HG03139 (cell line): Measurements from ENCODE around the gene RETREG2.
A peak's percentile ranks its signal among the peaks of the same experiment; 100 is the strongest.

ENCODE experiments used
- ATAC-seq: cut with Tn5 transposase; IDR thresholded peaks from one replicate; pipeline ENCODE4 v1.9.1; 2021; ENCODE audit not compliant: unreplicated experiment

Gene RETREG2

DNA sequence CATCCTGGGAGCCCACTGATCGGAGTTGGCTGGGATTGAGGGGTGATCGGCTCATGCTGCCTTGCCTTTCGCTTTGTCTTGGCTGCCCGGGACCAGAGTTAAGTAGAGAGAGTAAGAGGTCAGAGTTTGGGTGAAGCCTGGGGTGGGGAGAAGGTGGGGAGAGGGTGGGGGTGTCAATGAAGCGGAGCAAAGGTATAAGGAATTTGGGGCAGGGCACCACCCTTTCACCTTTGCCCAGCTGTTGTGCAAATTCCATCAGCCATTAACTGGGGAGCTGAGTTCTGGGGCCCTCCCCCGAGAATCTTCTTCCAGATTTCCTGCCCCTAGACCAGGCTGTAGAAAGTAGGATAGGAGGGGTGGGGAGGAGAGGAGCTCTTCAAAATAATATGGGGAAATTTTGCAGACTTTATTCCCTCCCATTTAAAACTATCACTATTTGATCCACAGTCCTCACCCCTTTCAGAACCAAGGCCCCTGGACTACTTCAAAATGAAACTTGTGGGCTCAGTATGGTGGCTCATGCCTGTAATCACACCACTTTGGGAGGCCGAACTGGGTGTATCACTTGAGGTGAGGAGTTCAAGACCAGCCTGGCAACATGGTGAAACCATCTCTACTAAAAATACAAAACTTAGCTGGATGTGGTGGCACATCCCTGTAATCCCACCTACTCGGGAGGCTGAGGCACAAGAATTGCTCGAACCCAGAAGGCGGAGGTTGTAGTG lies 8.0 kb upstream of the RETREG2 start, which contains the start of gene SLC23A3:
Gene SLC23A3, minus strand, starts transcription at position 100 of the 725 bp plus-strand sequence. Its CDS starts 45 bp downstream, at position 55.
- ATAC-seq: no peak

DNA sequence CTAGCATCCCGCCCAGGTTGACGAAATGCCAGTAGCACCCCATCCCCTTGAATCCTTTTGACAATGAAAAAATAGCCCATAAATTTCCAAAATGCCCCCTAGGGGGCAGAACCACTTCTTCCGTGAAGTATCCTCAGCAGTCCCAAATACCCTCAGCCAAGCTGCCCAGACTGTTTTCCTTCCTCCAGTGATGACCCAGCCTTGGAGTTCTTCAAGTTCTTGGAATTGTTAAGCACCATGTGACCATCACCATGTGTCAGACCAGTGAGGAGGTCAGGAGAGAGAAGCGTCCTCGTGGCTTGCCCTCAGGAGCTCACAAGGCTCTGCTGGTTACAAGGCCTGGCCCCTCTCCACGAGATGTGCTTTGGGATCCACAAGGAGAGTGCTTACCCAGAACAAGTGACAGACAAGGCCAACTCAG lies 6.8 kb upstream of the RETREG2 start:
- no peak for ATAC-seq

DNA sequence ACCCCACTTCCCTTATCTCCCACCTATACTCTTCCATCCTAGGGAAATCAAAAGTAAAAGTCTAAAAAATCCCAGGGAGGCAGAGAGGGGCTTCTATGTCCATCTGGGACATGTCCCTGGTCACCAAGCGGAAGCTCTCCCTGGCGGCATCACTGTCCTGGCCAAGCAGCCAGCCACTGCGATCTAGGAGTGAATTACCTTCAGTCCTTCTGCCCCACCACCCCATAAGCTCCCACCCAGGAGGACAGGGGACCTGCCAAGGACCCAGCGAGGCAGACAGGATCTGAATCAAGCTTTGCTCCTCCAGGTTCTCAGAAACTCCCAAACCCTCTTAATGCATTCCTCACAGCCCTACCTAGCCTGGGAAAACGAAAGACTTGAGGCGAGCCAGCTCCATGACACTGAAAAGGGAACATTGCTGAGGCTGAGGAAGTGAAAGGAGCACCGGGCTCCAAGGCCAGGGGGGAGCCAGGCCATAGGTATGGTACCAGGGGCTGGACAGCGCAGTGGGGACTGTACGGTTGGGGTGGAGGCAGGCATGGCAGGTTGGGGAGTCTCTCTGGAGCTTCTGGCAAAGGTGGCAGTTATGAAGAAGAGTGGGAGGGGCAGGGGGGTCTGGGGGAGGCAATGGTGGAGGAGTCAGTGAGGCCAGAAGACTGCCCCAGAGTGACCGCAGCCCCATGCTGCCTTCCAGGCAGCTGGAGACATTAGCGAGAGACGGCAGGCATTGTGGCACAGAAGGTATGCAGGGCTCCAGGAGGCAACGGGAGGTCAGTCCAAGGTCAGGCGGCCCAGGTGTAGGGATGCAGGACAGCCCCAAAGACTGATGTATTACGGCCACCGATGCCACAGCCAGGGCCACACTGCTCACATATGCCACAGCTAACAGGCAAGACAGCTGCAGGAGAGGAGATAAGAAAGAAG lies 5.6 kb upstream of the RETREG2 start:
- no peak for ATAC-seq

GRCh38 chr2:219173176-219173575 lies 4.9 kb upstream of the RETREG2 start:
- ATAC-seq: no peak

DNA sequence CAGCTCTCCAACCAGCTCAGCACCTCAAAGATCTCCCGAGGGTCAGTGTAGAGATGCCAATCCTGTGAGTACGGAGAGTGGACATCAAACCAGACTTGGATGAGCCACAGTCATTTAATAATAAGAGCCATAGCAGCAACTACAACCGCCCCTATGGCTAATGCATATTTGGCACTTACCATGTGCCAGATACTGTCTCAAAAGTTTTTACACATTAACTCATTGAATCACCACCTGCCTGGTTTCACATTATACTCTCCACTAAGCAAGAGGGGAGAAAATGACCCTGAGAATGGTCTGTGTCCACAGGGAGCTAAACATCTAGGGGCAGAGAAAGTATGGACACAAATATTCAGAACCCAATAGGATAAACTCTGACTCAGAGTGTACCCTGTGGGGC lies 3.9 kb upstream of the RETREG2 start:
- ATAC-seq: no peak

DNA sequence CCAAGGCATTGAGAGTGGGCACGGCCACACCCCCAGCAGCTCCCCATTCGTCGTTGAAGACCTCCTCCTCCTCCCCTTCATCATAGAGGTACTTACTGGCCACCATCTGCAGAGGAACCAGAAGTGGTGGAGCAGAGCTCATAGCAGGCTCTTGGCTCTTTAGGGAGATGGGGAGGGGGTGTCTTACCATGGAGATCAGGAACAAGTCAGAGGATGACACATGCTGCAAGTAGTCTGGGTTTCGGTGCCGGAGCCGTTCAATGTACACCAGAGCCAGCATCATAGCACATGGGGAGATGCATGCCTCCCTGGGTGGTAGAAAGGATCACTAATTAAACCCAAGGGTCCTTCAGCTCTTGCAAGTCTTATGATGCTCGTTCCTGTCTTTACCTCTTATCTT lies 3.3 kb upstream of the RETREG2 start:
- ATAC-seq: no peak

DNA sequence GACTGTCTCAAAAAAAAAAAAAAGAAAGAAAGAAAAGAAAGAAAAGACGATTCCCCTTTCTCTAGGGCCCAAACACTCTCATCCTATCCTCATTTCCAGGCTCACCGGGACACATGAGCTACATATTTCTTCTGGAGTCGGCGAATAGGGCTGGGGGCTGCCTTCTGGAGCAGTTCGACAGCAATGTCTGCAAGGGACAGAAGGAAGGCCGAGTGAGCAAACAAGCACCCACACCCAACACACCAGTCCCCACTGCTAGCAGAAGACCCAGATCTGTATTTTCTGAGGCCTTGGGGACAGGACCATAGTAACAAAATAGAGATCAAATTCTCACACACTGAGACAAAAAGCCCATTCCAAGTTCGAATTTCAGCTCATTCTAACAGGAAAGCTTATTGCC lies 2.6 kb upstream of the RETREG2 start:
- no peak for ATAC-seq

DNA sequence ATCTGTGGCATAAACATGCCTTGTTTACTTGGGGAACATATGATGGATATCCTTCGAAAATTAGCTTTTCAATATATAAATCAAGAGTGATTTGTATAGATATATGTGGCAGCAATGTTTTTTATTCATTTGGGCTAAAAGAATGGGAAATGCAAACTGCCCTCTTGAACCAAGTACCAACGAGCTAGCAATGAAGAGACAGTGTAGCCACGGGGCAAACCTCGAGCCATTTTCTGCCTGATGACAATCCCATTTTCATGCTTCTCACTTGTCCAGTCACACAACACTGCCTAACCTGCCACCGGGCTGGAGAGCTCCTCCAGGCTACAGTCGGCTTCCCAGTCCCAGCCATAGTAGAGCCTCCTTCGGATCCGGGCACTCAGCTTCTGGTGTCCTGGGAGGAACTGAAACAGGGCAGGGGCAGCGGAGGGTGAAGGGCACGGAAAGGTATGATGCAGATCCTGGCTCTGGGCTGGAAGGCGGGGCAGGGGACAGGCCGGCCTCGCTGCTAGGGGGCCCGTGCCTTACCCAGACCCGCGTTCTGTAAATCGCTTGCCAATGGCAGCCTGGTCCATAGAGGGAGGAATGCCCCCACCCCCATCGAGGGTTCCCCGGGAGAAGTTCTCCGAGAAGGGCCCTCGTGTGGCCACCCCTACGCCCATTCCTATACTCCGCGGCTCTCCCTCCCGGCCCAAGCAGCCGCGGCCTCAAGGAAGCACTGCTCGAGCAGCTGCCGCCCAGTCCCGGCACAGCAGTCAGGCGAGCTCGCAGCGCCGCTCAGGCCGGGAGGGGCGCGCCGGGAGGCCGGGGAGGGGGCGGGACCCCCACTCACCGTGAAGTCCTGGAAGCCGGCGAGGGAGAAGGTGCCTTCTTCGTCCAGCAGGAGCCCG lies 1.9 kb upstream of the RETREG2 start:
- peak; percentile 27 for ATAC-seq

DNA sequence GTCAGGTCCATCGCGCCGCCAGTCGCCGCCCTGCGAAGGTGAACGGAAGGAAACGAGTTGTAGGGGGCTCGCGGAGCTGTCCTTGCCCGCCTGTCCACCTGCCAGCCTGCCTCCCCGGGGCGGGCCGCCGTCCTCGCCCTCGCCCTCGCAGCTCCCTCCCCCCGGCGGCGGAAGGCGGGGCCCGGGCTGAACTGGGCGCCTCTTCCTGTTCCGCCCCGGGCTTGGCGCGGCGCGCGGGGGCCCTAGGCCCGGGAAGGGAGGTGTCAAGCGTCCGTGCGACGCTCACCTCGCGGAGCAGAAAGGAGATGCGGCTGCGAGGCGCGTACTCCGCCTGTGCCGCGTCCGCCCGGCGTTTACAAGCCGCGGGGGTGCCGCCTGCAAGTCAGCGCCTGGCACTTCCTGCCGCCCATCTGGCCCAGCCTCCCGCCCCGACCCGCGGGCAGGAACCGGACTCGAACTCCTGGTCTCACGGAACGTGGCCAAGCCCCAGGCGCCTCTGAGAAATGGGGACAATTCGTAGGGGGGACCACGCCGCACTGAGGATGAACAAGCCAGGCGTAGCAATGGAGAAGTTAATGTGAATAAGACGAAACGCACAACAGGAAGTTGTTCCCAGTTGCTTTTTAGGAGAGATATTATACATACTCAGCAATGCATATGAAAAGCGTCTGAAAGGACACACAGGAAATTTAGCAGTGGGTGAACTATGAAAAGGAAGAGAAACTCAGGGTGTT lies 1.1 kb upstream of the RETREG2 start, which contains the start of gene CNPPD1:
Gene CNPPD1, minus strand, starts transcription at position 108 of the 734 bp plus-strand sequence. Its CDS starts 97 bp downstream, at position 11.
- peak; percentile 57 for ATAC-seq

GRCh38 chr2:219178377-219179175 lies 501 bp downstream of the RETREG2 start:
- ATAC-seq: peak; percentile 12

- ATAC-seq: no peak
These were observed 1.8 kb downstream of the RETREG2 start for GRCh38 chr2:219179601-219180465.

DNA sequence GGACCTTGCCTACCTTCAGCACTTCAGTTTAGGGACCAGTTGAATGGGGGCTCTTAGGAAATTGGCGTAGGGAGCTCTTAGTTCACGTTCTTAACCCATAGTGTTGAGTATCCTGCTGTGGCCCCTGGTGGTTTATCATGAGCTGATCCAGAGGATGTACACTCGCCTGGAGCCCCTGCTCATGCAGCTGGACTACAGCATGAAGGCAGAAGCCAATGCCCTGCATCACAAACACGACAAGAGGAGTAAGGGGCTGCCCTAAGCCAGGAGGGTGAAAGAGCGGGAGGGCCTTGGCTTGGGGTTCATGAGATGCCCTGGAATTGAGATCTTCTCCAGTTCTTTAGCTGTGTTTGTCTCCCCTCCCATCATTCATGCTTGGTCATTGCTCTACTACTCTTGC lies 2.9 kb downstream of the RETREG2 start:
- no peak for ATAC-seq

GRCh38 chr2:219181531-219181930 lies 3.5 kb downstream of the RETREG2 start:
- no peak for ATAC-seq

GRCh38 chr2:219182331-219183150 lies 4.5 kb downstream of the RETREG2 start:
- ATAC-seq: no peak

GRCh38 chr2:219183151-219183772 lies 5.2 kb downstream of the RETREG2 start:
- ATAC-seq: no peak

DNA sequence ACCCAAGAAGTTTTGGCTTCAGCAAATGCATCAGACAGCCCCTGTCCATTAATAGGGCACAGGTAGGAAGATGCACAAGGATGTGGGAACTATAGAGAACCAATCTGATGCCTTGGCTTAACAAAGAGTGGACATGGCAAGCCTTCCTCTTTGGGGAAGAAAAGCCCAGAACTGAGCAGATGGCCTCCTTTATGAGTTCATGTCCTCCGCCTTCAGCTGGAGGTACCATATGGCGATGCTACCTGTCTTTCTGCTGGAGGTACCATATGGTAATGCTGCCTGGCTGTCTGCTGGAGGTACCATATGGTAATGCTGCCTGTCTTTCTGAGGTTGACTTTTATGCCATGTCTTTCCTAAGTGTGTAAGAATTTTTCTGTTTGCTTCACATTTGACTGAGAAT lies 6.0 kb downstream of the RETREG2 start:
- ATAC-seq: no peak
